NCI-H2029 (cell line): Measurements from ENCODE around the gene MRE11.
"Not testable (repeated sequence)": the region's sequence is repeated elsewhere in the genome, so short reads cannot be mapped to it uniquely, and the experiment has no call there.

Experiments used
- DNase-seq: peaks from one replicate; lab custom pipeline; 2025; lab: John Stamatoyannopoulos, UW

MRE11 gene

GRCh38 chr11:94506513-94506912 is 12.9 kb upstream of the MRE11 start:
- DNase-seq, result not testable (repeated sequence)

GRCh38 chr11:94504689-94505293 is 11.1 kb upstream of the MRE11 start:
- DNase-seq, result peak; percentile 4

- DNase-seq, result no peak
Measured at GRCh38 chr11:94501522-94501921, 7.9 kb upstream of the MRE11 start.

GRCh38 chr11:94500181-94500580 is 6.5 kb upstream of the MRE11 start:
- no peak for DNase-seq

GRCh38 chr11:94494126-94494680 is 559 bp upstream of the MRE11 start:
- peak; percentile 68 for DNase-seq

- no peak for DNase-seq
Measured at GRCh38 chr11:94486068-94486467, 7.6 kb downstream of the MRE11 start.

- no peak for DNase-seq
Measured at GRCh38 chr11:94481342-94481741, 12.3 kb downstream of the MRE11 start.

GRCh38 chr11:94477624-94478023 is 16.0 kb downstream of the MRE11 start:
- no peak for DNase-seq

GRCh38 chr11:94472916-94473799 is 20.5 kb downstream of the MRE11 start:
- no peak for DNase-seq

GRCh38 chr11:94469416-94469815 is 24.2 kb downstream of the MRE11 start:
- DNase-seq, result no peak

- no peak for DNase-seq
Measured at GRCh38 chr11:94459576-94459975, 34.1 kb downstream of the MRE11 start.

- DNase-seq, result no peak
Measured at GRCh38 chr11:94457118-94458029, 36.3 kb downstream of the MRE11 start.

GRCh38 chr11:94455861-94456260 is 37.8 kb downstream of the MRE11 start:
- DNase-seq, result no peak

GRCh38 chr11:94454301-94454700 is 39.3 kb downstream of the MRE11 start:
- DNase-seq, result no peak

GRCh38 chr11:94452988-94453387 is 40.7 kb downstream of the MRE11 start:
- DNase-seq, result no peak

- DNase-seq, result no peak
Measured at GRCh38 chr11:94450048-94450447, 43.6 kb downstream of the MRE11 start.

GRCh38 chr11:94449437-94449836 is 44.2 kb downstream of the MRE11 start:
- peak; percentile 78 for DNase-seq

GRCh38 chr11:94449029-94449428 is 44.6 kb downstream of the MRE11 start:
- DNase-seq, result no peak

GRCh38 chr11:94447149-94447548 is 46.5 kb downstream of the MRE11 start:
- DNase-seq, result no peak

GRCh38 chr11:94445641-94446040 is 48.0 kb downstream of the MRE11 start:
- no peak for DNase-seq

GRCh38 chr11:94433049-94433448 is 60.6 kb downstream of the MRE11 start:
- no peak for DNase-seq

- no peak for DNase-seq
Measured at GRCh38 chr11:94424662-94425061, 69.0 kb downstream of the MRE11 start.
